ENCODE data around the gene FRMD5.
"Not testable (repeated sequence)": the region's sequence is repeated elsewhere in the genome, so short reads cannot be mapped to it uniquely, and the experiment has no call there.

Gene FRMD5

GRCh38 chr15:44028349-44028748 is 166.7 kb downstream of the FRMD5 start:
- no peak for DNase-seq

- DNase-seq, result no peak
Observed at GRCh38 chr15:44024155-44024554, 170.9 kb downstream of the FRMD5 start.

GRCh38 chr15:44023176-44023575 is 171.9 kb downstream of the FRMD5 start:
- no peak for DNase-seq

- DNase-seq, result no peak
Observed at GRCh38 chr15:44018151-44018550, 176.9 kb downstream of the FRMD5 start.

- no peak for DNase-seq
Observed at GRCh38 chr15:44015545-44016305, 179.3 kb downstream of the FRMD5 start.

GRCh38 chr15:44011238-44011854 is 183.7 kb downstream of the FRMD5 start:
- DNase-seq, result no peak

GRCh38 chr15:44010089-44010488 is 185.0 kb downstream of the FRMD5 start:
- no peak for DNase-seq

GRCh38 chr15:44009038-44009437 is 186.0 kb downstream of the FRMD5 start:
- no peak for DNase-seq

- DNase-seq, result not testable (repeated sequence)
Observed at GRCh38 chr15:44000248-44000647, 194.8 kb downstream of the FRMD5 start.

- no peak for DNase-seq
Observed at GRCh38 chr15:43998607-43999006, 196.5 kb downstream of the FRMD5 start.

GRCh38 chr15:43991206-43991605 is 203.9 kb downstream of the FRMD5 start:
- no peak for DNase-seq

- DNase-seq, result no peak
Observed at GRCh38 chr15:43989938-43990337, 205.1 kb downstream of the FRMD5 start.

GRCh38 chr15:43988900-43989299 is 206.2 kb downstream of the FRMD5 start:
- no peak for DNase-seq

- no peak for DNase-seq
Observed at GRCh38 chr15:43987924-43988323, 207.1 kb downstream of the FRMD5 start.

- DNase-seq, result no peak
Observed at GRCh38 chr15:43985976-43986680, 208.9 kb downstream of the FRMD5 start.

GRCh38 chr15:43981576-43981975 is 213.5 kb downstream of the FRMD5 start:
- DNase-seq, result no peak

GRCh38 chr15:43977072-43977884 is 217.8 kb downstream of the FRMD5 start:
- no peak for DNase-seq

GRCh38 chr15:43975770-43976169 is 219.3 kb downstream of the FRMD5 start:
- DNase-seq, result no peak

- DNase-seq, result no peak
Observed at GRCh38 chr15:43975326-43975725, 219.7 kb downstream of the FRMD5 start.

- no peak for DNase-seq
Observed at GRCh38 chr15:43974852-43975251, 220.2 kb downstream of the FRMD5 start.

- DNase-seq, result no peak
Observed at GRCh38 chr15:43969802-43970375, 225.2 kb downstream of the FRMD5 start.

- DNase-seq, result no peak
Observed at GRCh38 chr15:43968551-43968950, 226.5 kb downstream of the FRMD5 start.

GRCh38 chr15:43966646-43967045 is 228.4 kb downstream of the FRMD5 start:
- DNase-seq, result no peak

All from T-helper 9 cell (primary cell).